PFSK-1 (cell line): ENCODE results near the gene PRPSAP2.

Experiments used
- FOXP2 ChIP-seq: optimal IDR thresholded peaks from 2 replicates; pipeline ENCODE3; 2011; ENCODE audit warnings: borderline replicate concordance, control low read depth, inconsistent platforms; ENCODE audit not compliant: insufficient read depth; ENCODE audit errors: extremely low read length, extremely low read depth
- POLR2AphosphoS5 ChIP-seq: IDR thresholded peaks from 2 replicates; pipeline ENCODE4 v1.6.1; 2012; ENCODE audit warnings: low read depth, mild to moderate bottlenecking, control low read depth, low read length, moderate library complexity
- SIN3A ChIP-seq: IDR thresholded peaks from 2 replicates; pipeline ENCODE4 v1.6.1; 2012; ENCODE audit warnings: mild to moderate bottlenecking, low read length, moderate library complexity, borderline replicate concordance; ENCODE audit not compliant: insufficient read depth
- TAF1 ChIP-seq: IDR thresholded peaks from 2 replicates; pipeline ENCODE4 v1.6.1; 2012; ENCODE audit warnings: low read length, control low read depth, borderline replicate concordance; ENCODE audit not compliant: insufficient read depth
- TF ChIP-seq, protein P1 (sequence below), 2 experiments: IDR thresholded peaks; 2 replicates each; pipeline versions ENCODE4 v1.6.1 to v1.8.0; 2011 to 2012; ENCODE audit warnings: low read depth in 2 of 2, low read length in 2 of 2, control low read depth in 1 of 2, inconsistent platforms in 1 of 2, mild to moderate bottlenecking in 1 of 2, moderate library complexity in 1 of 2; ENCODE audit not compliant: insufficient read depth in 1 of 2

The PRPSAP2 gene

DNA sequence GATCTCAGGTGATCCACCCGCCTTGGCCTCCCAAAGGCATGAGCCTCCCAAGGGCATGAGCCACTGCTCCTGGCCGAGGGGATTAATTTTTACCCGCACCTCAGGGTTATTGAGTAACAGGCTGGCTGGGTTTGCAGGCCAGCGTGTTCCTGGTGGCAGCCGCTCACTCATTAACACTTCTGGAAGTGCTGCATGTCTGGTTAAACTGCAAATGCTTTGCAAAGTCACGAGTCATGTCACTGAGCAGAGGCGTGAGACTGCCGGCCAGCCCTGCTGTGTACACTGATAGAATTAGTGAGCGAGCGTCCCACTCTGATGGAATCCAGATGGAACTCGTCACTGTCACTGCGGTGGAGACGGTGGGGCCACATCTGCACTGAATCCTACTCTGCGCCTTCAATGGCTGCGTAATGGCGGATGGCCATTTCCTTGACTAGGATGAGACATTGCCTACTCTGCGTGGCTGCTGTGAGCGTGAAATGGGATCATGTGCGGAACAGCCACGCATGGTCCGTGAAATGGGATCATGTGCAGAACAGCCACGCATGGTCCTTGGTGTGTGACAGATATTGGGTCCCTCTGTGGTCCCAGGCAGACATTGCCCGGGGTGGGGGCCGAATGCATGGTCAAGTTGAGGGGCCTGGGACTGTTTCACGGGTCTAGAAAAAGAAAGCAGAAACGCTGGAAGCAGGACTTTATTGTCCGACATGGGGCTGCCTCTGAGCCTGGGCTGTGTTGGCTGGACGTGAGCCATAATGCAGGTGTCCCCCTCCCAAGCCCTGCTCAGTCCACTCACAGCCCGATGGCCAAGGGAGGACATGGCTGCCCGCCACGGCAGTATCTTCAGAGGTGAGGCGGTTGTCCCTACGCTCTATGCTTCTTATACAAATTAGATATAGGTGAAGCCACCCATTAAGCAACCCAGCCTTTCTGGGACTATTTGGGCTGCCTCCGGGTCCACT is 93.3 kb downstream of the PRPSAP2 start:
- no peak for TF ChIP-seq TAF1
- TF ChIP-seq, protein P1, sequence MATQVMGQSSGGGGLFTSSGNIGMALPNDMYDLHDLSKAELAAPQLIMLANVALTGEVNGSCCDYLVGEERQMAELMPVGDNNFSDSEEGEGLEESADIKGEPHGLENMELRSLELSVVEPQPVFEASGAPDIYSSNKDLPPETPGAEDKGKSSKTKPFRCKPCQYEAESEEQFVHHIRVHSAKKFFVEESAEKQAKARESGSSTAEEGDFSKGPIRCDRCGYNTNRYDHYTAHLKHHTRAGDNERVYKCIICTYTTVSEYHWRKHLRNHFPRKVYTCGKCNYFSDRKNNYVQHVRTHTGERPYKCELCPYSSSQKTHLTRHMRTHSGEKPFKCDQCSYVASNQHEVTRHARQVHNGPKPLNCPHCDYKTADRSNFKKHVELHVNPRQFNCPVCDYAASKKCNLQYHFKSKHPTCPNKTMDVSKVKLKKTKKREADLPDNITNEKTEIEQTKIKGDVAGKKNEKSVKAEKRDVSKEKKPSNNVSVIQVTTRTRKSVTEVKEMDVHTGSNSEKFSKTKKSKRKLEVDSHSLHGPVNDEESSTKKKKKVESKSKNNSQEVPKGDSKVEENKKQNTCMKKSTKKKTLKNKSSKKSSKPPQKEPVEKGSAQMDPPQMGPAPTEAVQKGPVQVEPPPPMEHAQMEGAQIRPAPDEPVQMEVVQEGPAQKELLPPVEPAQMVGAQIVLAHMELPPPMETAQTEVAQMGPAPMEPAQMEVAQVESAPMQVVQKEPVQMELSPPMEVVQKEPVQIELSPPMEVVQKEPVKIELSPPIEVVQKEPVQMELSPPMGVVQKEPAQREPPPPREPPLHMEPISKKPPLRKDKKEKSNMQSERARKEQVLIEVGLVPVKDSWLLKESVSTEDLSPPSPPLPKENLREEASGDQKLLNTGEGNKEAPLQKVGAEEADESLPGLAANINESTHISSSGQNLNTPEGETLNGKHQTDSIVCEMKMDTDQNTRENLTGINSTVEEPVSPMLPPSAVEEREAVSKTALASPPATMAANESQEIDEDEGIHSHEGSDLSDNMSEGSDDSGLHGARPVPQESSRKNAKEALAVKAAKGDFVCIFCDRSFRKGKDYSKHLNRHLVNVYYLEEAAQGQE (IDR thresholded peaks at IDR 0.05; ENCODE audit: insufficient read depth in 1 of 2, low read depth in 2 of 2, low read length in 2 of 2): no peak
- no peak for TF ChIP-seq FOXP2

DNA sequence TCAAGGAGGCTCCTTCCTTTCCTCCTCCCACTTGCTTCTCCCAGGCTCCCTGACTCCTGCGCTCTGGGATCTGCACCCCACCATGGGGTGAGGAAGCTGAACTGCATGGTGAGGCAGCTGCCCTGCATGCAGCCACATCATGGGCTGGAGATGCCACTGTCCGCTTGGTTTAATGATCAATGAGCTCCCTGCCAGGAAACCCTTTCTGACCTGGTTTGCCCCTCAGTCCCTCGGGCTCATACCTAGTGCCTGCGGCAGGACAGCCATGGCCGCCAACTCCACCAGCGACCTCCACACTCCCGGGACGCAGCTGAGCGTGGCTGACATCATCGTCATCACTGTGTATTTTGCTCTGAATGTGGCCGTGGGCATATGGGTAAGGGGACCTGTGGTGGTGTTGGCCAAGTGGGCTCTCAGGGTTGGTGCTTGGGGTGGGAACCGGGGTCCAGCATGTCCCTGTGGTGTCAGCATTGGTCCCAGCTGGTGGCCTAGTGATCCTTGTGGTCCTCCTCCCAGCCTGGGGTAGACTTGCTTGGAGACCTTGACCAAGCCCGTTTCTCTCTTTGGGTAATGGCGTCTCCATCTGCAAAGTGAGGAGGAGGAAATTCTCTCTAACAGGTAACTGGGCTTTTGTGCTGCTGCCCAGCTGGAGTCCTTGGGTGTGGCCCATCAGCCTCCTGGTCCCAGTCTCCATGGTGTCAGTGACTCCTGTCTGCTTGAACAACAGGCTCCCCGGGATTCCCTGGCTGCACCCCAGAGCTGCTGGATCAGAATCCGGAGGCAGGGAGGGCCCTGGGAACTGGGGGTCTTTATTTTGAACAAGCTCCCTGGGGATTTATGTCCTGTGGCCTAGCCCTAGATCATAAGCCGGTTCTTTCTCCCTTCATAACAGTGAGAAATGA is 94.3 kb downstream of the PRPSAP2 start, which contains the start of gene SLC5A10:
SLC5A10 (plus strand) TSS at position 225 of the 902 bp plus-strand sequence; CDS start at position 266, 41 bp downstream.
- TF ChIP-seq, protein P1 (IDR thresholded peaks at IDR 0.05; ENCODE audit: insufficient read depth in 1 of 2, low read depth in 2 of 2, low read length in 2 of 2): no peak
- no peak for TF ChIP-seq SIN3A
- TF ChIP-seq TAF1: no peak
- TF ChIP-seq FOXP2: no peak
- TF ChIP-seq POLR2AphosphoS5: no peak

DNA sequence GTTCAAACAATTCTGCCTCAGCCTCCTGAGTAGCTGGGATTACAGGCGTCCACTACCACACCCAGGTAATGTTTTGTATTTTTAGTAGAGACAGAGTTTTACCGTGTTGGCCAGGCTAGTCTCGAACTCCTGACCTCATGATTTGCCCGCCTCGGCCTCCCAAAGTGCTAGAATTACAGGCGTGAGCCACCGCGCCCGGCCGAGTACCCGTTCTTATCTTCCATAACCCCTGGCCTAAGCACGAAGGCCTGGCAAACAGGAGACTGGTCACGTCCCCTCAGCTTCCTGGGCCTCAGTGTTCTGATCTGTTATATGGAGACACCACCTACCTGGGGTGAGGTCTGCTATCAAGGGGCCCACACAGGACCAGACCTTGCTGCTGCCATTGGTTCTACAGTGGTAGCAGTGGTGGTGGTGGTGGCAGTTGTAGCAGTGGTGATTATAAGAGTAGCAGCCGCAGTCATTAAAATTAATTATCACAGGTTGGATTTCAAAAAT is 95.3 kb downstream of the PRPSAP2 start:
- TF ChIP-seq TAF1 (no peak), SIN3A (no peak), FOXP2 (no peak), POLR2AphosphoS5 (no peak)
- TF ChIP-seq, protein P1 (IDR thresholded peaks at IDR 0.05; ENCODE audit: insufficient read depth in 1 of 2, low read depth in 2 of 2, low read length in 2 of 2): no peak

DNA sequence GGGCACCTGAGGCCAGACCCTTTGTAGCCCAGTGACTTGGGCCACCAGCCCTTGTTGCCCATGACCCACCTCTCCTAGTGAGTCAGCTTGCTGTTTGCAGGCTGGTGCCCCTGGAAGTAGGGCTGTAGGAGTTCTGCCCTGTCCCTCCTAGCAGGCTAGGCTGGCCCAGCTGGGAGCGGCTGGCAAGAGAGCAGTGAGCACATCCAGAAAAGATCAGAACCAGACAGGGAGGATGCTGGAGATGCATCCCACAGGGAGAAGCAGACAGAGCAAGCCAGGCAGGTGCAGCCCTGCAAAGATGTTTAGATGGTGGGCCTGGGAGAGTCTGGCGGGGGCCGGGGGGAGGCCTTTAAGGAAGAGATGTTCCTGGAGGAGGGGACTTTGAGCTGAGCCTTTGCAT is 96.4 kb downstream of the PRPSAP2 start:
- TF ChIP-seq FOXP2 (no peak), TAF1 (no peak), POLR2AphosphoS5 (no peak), SIN3A (no peak)
- TF ChIP-seq, protein P1 (IDR thresholded peaks at IDR 0.05; ENCODE audit: insufficient read depth in 1 of 2, low read depth in 2 of 2, low read length in 2 of 2): no peak
